IMR-90 (cell line): ENCODE results near the gene UBE2V1. TPM values are rescaled to one million over a fixed set of nuclear protein-coding genes. Genes with fewer than 3 reads are reported as not detected.

Experiments
- ATAC-seq: fragments of 200-7000 bp; cut with Tn5 transposase; 2 replicates; pipeline ENCODE4 v1.9.1; 2020; ENCODE audit warnings: low read depth, mild to moderate bottlenecking, moderate library complexity
- BruUV-seq: library from RNA; stranded (reverse); fragments of 400-500 nt; replicated peaks from 2 replicates; lab custom pipeline; 2021; lab: Mats Ljungman, UMichigan
- CTCF ChIA-PET: fragments of 300-600 bp; formaldehyde crosslinking; extraction: SDS; loops from one replicate; lab custom pipeline; 2021; ENCODE audit warnings: antibody characterized with exemption; lab: Yijun Ruan, JAX
- POLR2A ChIA-PET: fragments of 300-600 bp; sonication (Branson Sonifier 250); formaldehyde crosslinking; loops from one replicate; lab custom pipeline; 2022; ENCODE audit warnings: antibody characterized with exemption; ENCODE audit not compliant: unreplicated experiment; lab: Charles Lee
- DNase-seq: peaks from one replicate; pipeline ENCODE4 v3.0.0; 2013
- H2AFZ ChIP-seq: replicated peaks from 2 replicates; pipeline ENCODE3; 2013; ENCODE audit warnings: low read length, mild to moderate bottlenecking; ENCODE audit not compliant: poor library complexity
- H2AK5ac ChIP-seq: 2 replicates; pipeline ENCODE4 v1.6.1; 2013; ENCODE audit warnings: low read depth, low read length, inconsistent platforms
- H2AK9ac ChIP-seq: replicated peaks from 2 replicates; pipeline ENCODE3; 2013; ENCODE audit warnings: mild to moderate bottlenecking, low read depth, low read length, moderate library complexity; ENCODE audit not compliant: poor library complexity
- H2BK120ac ChIP-seq: 2 replicates; pipeline ENCODE4 v1.6.1; 2013; ENCODE audit warnings: low read depth, low read length, inconsistent platforms
- H2BK15ac ChIP-seq: 3 replicates; pipeline ENCODE4 v1.6.1; 2013; ENCODE audit warnings: low read depth, low read length, inconsistent platforms
- H2BK20ac ChIP-seq: 2 replicates; pipeline ENCODE4 v1.6.1; 2013; ENCODE audit warnings: low read depth, mild to moderate bottlenecking, inconsistent platforms, low read length, moderate library complexity
- H2BK5ac ChIP-seq: 2 replicates; pipeline ENCODE4 v1.6.1; 2013; ENCODE audit warnings: mild to moderate bottlenecking, low read depth, low read length, inconsistent platforms; ENCODE audit not compliant: poor library complexity, severe bottlenecking
- H3K14ac ChIP-seq: replicated peaks from 2 replicates; pipeline ENCODE4 v1.6.1; 2013; ENCODE audit warnings: low read depth, low read length, inconsistent platforms
- H3K18ac ChIP-seq: 2 replicates; pipeline ENCODE4 v1.6.1; 2013; ENCODE audit warnings: low read depth, low read length, control low read depth
- H3K23ac ChIP-seq: 2 replicates; pipeline ENCODE4 v1.6.1; 2013; ENCODE audit warnings: low read depth, low read length, inconsistent platforms
- H3K27ac ChIP-seq: 2 replicates; pipeline ENCODE4 v1.5.1; 2013; ENCODE audit warnings: mild to moderate bottlenecking, control low read depth, low read length; ENCODE audit not compliant: insufficient read depth
- H3K27me3 ChIP-seq: 2 replicates; pipeline ENCODE4 v1.6.1; 2013; ENCODE audit warnings: low read length; ENCODE audit not compliant: control insufficient read depth, insufficient read depth
- H3K36me3 ChIP-seq: 2 replicates; pipeline ENCODE4 v1.6.1; 2013; ENCODE audit warnings: low read length, mixed read lengths; ENCODE audit not compliant: control insufficient read depth, insufficient read depth
- H3K4ac ChIP-seq: 2 replicates; pipeline ENCODE4 v1.6.1; 2013; ENCODE audit warnings: low read depth, low read length, inconsistent platforms
- H3K4me1 ChIP-seq: 2 replicates; pipeline ENCODE4 v1.6.1; 2013; ENCODE audit warnings: low read length, mixed read lengths; ENCODE audit not compliant: control insufficient read depth, insufficient read depth
- H3K4me2 ChIP-seq: 2 replicates; pipeline ENCODE4 v1.6.1; 2013; ENCODE audit warnings: low read depth, mild to moderate bottlenecking, control low read depth, low read length, moderate library complexity
- H3K4me3 ChIP-seq: 2 replicates; pipeline ENCODE4 v1.5.1; 2013; ENCODE audit warnings: low read depth, mild to moderate bottlenecking, control low read depth, low read length, moderate library complexity; ENCODE audit not compliant: insufficient read depth
- H3K56ac ChIP-seq: 2 replicates; pipeline ENCODE4 v1.6.1; 2013; ENCODE audit warnings: low read length, inconsistent platforms; ENCODE audit not compliant: insufficient read depth; ENCODE audit errors: extremely low read depth
- H3K79me1 ChIP-seq, 2 experiments: 2 replicates each; pipeline ENCODE4 v1.6.1; 2013; ENCODE audit warnings: low read length in 2 of 2, inconsistent platforms in 1 of 2, low read depth in 1 of 2
- H3K9ac ChIP-seq: 2 replicates; pipeline ENCODE4 v1.6.1; 2013; ENCODE audit warnings: low read depth, low read length, control low read depth
- H3K9me1 ChIP-seq: 2 replicates; pipeline ENCODE4 v1.6.1; 2013; ENCODE audit warnings: low read length, inconsistent platforms; ENCODE audit not compliant: insufficient read depth
- H3K9me3 ChIP-seq: 2 replicates; pipeline ENCODE4 v1.6.1; 2013; ENCODE audit warnings: low read length; ENCODE audit not compliant: control insufficient read depth, insufficient read depth
- H4K20me1 ChIP-seq: 2 replicates; pipeline ENCODE4 v1.6.1; 2013; ENCODE audit warnings: low read length, inconsistent platforms; ENCODE audit not compliant: insufficient read depth
- H4K5ac ChIP-seq: 2 replicates; pipeline ENCODE4 v1.6.1; 2013; ENCODE audit warnings: mild to moderate bottlenecking, low read depth, low read length, control low read depth
- H4K8ac ChIP-seq, 2 experiments: 2 replicates each; pipeline ENCODE4 v1.6.1; 2013; ENCODE audit warnings: low read depth in 2 of 2, low read length in 2 of 2, control low read depth in 1 of 2, inconsistent platforms in 1 of 2
- H4K91ac ChIP-seq: 2 replicates; pipeline ENCODE4 v1.6.1; 2013; ENCODE audit warnings: low read depth, low read length, inconsistent platforms; ENCODE audit not compliant: insufficient read depth
- BHLHE40 ChIP-seq: fragments of 150-350 bp; IDR thresholded peaks from 2 replicates; pipeline ENCODE4 v1.6.1; 2016; ENCODE audit warnings: mild to moderate bottlenecking, low read depth, low read length
- WGBS, 2 experiments: methylation state at CpG; one replicate each; pipeline versions ENCODE4 v1.1.5 to v1.1.7; 2013; ENCODE audit warnings: missing lambda C conversion rate in 2 of 2; ENCODE audit not compliant: insufficient read length in 1 of 2; ENCODE audit errors: extremely low coverage in 2 of 2; 5-methylcytosine and 5-hydroxymethylcytosine counted together
- dilution Hi-C: fragments of 300-500 bp; cut with HindIII; formaldehyde crosslinking; loops from one replicate; pipeline ENCODE4 v1.14.3; 2018; ENCODE audit warnings: low sequenced_read_pairs; ENCODE audit not compliant: unreplicated experiment
- in situ Hi-C: fragments of 300-500 bp; cut with MboI; formaldehyde crosslinking; loops from 3 replicates; pipeline ENCODE4 v1.14.3; 2019; ENCODE audit warnings: low sequenced_read_pairs, inconsistent platforms, mixed read lengths
- intact Hi-C: fragments of 100-400 bp; cut with micrococcal nuclease; formaldehyde crosslinking; loops from 2 replicates; pipeline ENCODE4 v1.10.0; 2022
- polyA plus RNA-seq, 3 experiments: library from polyadenylated mRNA; depleted of rRNA; stranded (reverse); fragments of >200 nt; gene quantifications; 2 replicates each; pipeline ENCODE4 v1.2.3, GENCODE V29; 2012; ENCODE audit warnings: low replicate concordance in 1 of 3
- total RNA-seq: library from RNA; depleted of rRNA; stranded (reverse); fragments of >200 nt; gene quantifications from 2 replicates; pipeline ENCODE4 v1.2.3, GENCODE V29; 2012

Gene UBE2V1
- total and polyA plus RNA-seq, 2 of the 4 experiments (the other 2 are of a cell fraction) = 20.1 to 138 TPM

DNA sequence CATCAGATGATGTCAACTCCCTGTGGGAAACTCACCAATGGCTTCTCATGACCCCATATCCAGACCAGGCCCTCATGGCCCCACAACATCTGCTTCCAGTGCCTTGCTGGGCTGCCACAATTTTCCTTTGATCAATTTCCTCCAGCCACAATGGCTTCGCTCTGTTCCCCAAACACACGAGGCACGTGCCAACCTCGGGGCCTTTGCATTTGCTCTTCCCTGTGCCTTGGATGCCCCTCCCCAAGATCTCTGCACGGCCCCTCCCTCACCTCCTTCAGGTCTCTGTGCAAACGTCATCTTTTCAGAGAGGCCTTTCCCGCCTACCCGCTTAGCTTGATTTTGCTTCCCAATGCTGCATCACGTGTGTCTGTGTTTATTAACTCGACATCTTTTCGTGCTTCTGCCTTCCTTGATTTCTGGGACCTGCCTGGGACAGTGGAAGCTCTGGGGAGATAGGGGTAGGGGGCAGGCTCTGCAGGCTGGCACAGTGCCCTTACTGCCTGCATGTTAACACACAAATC lies 27.4 kb upstream of the UBE2V1 start:
- 97% methylated on average over 4 of the region's 11 CpGs; no CpG with 5 or more reads in 1 of the 2 experiments for WGBS, 2 experiments
- Histone ChIP-seq H2AK5ac (peak overlapping the region; percentile 22; the same call in 1 of the 2 replicates), H4K20me1 (peaks cover 58% of the 10 kb centered on the region), H3K9ac (no peak overlapping the region), H3K4ac (no peak overlapping the region), H3K4me3 (no peak overlapping the region), H3K56ac (no peak overlapping the region), H3K9me3 (no peaks in the 10 kb centered on the region), H2AK9ac (no peak overlapping the region), H3K79me1 (peaks cover 42 to 84% of the 10 kb centered on the region in 2 experiments), H3K9me1 (peaks cover 29% of the 10 kb centered on the region), H2BK15ac (no peak overlapping the region), H3K4me1 (peaks cover 14% of the 10 kb centered on the region), H2BK5ac (no peak overlapping the region), H3K14ac (no peak overlapping the region), H3K4me2 (no peak overlapping the region), H3K27ac (no peak overlapping the region), H2BK120ac (no peak overlapping the region), H3K18ac (no peak overlapping the region), H4K5ac (no peak overlapping the region), H3K36me3 (peaks cover 51% of the 10 kb centered on the region), H4K8ac (no peak overlapping the region), H2AFZ (no peak overlapping the region), H3K27me3 (no peaks in the 10 kb centered on the region), H2BK20ac (no peak overlapping the region), H4K91ac (no peak overlapping the region), H3K23ac (no peak overlapping the region)
- ChIA-PET CTCF (no interaction called here), POLR2A (no interaction called here)
- ATAC-seq = no peak
- in situ Hi-C loops (no loop called here), dilution Hi-C loops (no loop called here), intact Hi-C loops (no loop called here)
- TF ChIP-seq BHLHE40 = no peak
- DNase-seq = no peak
- no TSS peak for BruUV-seq
